Mesothelial cell of epicardium (in vitro differentiated cells): ENCODE measurements around the gene VASH2. TPM values are rescaled to one million over a fixed set of nuclear protein-coding genes. Genes with fewer than 3 reads are reported as not detected.
"Not testable (repeated sequence)": the region's sequence is repeated elsewhere in the genome, so short reads cannot be mapped to it uniquely, and the experiment has no call there.

Experiments
- DNase-seq, 2 experiments: peaks; one replicate each; pipeline ENCODE4 v3.0.0; 2021; ENCODE audit warnings: low spot score in 2 of 2; ENCODE audit not compliant: unreplicated experiment in 2 of 2
- H3K27ac Mint-ChIP-seq: 2 replicates; pipeline ENCODE4 v1.8.0; 2021; ENCODE audit warnings: mixed read lengths
- H3K27me3 Mint-ChIP-seq: 2 replicates; pipeline ENCODE4 v1.8.0; 2021; ENCODE audit warnings: low read depth, mixed read lengths
- H3K36me3 Mint-ChIP-seq: 2 replicates; pipeline ENCODE4 v1.8.0; 2021; ENCODE audit warnings: mixed read lengths
- H3K4me1 Mint-ChIP-seq: 2 replicates; pipeline ENCODE4 v1.8.0; 2021; ENCODE audit warnings: mixed read lengths
- H3K4me3 Mint-ChIP-seq: 2 replicates; pipeline ENCODE4 v1.8.0; 2021; ENCODE audit warnings: mild to moderate bottlenecking, moderate library complexity, mixed read lengths
- H3K9me3 Mint-ChIP-seq: 2 replicates; pipeline ENCODE4 v1.8.0; 2021; ENCODE audit warnings: mixed read lengths
- total RNA-seq: library from RNA; stranded (reverse); gene quantifications from 3 replicates; pipeline ENCODE4 v1.2.1, GENCODE V29; 2021
- TF ChIP-seq, protein P1 (sequence below): fragments of 200-600 bp; sonication (generic); IDR thresholded peaks from one replicate; pipeline ENCODE4 v1.5.0; 2021; ENCODE audit warnings: antibody characterized with exemption; ENCODE audit not compliant: unreplicated experiment

Gene VASH2
- total RNA-seq, 1 donor from 2014 or later = 43.6 TPM

DNA sequence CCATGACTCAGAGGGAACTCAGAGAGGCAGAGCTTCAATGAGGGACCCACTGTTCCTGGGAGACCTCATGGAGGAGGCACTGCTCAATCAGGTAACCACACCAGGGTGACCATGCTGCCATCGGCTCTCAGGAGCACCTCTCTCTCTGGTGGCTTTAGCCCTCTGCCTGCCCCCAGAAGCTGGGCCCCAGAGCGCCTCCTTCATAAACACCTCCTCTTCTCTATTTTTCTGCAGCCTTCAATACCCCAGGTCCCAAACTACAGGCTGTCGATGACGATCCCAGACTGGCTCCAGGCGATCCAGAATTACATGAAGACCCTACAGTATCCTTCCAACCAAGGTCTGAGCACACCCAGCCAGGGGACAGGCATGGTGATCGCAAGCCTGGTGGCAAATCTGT, 10.6 kb downstream of the VASH2 start:
- TF ChIP-seq, protein P1, sequence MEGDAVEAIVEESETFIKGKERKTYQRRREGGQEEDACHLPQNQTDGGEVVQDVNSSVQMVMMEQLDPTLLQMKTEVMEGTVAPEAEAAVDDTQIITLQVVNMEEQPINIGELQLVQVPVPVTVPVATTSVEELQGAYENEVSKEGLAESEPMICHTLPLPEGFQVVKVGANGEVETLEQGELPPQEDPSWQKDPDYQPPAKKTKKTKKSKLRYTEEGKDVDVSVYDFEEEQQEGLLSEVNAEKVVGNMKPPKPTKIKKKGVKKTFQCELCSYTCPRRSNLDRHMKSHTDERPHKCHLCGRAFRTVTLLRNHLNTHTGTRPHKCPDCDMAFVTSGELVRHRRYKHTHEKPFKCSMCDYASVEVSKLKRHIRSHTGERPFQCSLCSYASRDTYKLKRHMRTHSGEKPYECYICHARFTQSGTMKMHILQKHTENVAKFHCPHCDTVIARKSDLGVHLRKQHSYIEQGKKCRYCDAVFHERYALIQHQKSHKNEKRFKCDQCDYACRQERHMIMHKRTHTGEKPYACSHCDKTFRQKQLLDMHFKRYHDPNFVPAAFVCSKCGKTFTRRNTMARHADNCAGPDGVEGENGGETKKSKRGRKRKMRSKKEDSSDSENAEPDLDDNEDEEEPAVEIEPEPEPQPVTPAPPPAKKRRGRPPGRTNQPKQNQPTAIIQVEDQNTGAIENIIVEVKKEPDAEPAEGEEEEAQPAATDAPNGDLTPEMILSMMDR = no peak
- Mint-ChIP-seq H3K27me3 (no peaks in the 10 kb centered on the region), H3K36me3 (peaks cover 51% of the 10 kb centered on the region), H3K9me3 (no peaks in the 10 kb centered on the region), H3K27ac (no peak overlapping the region), H3K4me1 (no peaks in the 10 kb centered on the region), H3K4me3 (no peak overlapping the region)
- no peak for DNase-seq

DNA sequence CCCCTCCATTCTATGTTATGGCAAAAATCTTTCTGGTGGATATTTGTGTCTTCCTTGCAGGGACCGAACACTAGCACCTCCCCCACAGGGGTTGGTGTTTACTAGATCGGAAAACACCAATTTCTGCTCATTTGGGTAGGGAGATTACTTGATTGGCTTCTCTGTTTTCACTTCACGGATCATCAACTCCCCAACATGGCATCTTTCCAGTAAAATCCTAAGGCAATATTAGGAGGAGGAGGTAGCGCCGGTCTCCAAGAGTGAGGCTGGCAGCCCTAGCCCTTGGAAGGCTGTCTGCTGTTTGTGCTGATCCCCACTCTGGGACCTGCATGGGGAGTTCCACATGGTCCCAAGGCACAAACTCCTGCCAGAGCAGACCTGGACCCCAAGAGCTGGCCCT, 12.2 kb downstream of the VASH2 start:
- no peak overlapping the region for H3K4me3 Mint-ChIP-seq
- TF ChIP-seq, protein P1 = no peak
- DNase-seq = no peak
- no peaks in the 10 kb centered on the region for H3K27me3 Mint-ChIP-seq
- no peak overlapping the region for H3K27ac Mint-ChIP-seq
- H3K36me3 Mint-ChIP-seq = peaks cover 50% of the 10 kb centered on the region
- H3K9me3 Mint-ChIP-seq = no peaks in the 10 kb centered on the region
- no peaks in the 10 kb centered on the region for H3K4me1 Mint-ChIP-seq

DNA sequence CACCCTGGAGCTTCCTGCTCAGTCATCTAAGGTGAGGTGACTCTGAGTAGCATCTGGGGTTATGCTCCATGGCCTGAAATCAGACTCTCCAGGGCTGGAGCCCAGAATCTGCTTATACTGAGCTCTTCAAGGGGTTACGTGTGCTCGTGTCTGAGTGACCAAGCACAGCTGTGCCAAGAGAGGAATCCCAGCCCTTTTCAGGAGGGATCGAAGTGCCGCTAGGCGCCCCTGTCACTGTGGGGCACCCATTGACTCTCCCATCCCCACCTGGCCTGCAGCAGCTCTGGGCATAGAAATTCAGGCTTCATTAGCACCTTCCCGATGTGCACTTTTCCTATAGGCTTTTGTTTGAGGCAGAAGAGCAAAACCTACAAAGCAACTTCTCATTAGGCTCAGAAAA, 13.8 kb downstream of the VASH2 start:
- no peaks in the 10 kb centered on the region for H3K9me3 Mint-ChIP-seq
- H3K27ac Mint-ChIP-seq = no peak overlapping the region
- DNase-seq = no peak
- H3K4me1 Mint-ChIP-seq = peaks cover 9% of the 10 kb centered on the region
- H3K27me3 Mint-ChIP-seq = no peaks in the 10 kb centered on the region
- no peak overlapping the region for H3K4me3 Mint-ChIP-seq
- H3K36me3 Mint-ChIP-seq = peaks cover 57% of the 10 kb centered on the region
- TF ChIP-seq, protein P1 = no peak

DNA sequence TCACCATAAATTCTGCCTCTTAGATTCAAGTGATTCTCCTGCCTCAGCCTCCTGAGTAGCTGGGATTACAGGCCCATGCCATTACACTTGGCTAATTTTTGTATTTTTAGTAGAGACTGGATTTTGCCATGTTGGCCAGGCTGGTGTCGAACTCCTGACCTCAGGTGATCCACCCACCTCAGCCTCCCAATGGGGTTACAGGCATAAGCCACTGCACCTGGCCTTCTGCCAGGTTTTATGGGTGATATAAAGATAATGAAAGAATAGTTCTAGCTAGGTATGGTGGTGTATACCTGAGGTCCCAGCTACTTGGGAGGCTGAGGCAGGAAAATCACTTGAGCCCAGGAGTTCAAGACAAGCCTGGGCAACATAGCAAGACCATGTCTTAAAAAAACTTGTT, 14.7 kb downstream of the VASH2 start:
- peaks cover 62% of the 10 kb centered on the region for H3K36me3 Mint-ChIP-seq
- H3K9me3 Mint-ChIP-seq, H3K27me3 Mint-ChIP-seq, H3K27ac Mint-ChIP-seq, H3K4me3 Mint-ChIP-seq, DNase-seq: not testable (repeated sequence)
- peaks cover 15% of the 10 kb centered on the region for H3K4me1 Mint-ChIP-seq

DNA sequence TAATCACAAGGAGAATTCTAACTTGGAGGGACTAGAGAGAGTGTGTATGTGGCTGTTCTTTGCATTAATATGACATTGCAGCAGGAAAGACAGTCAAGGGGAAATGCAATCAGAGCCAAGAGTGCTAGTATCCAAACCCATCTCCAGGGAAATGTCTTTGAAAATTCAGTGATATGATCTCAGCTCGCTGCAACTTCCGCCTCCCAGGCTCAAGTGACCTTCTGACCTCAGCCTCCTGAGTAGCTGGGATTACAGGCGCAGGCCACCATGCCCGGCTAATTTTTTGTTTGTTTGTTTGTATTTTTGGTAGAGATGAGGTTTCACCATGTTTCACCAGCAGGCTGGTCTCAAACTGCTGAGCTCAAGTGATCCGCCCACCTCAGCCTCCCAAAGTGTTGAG, 16.3 kb downstream of the VASH2 start:
- Mint-ChIP-seq H3K36me3 (peaks cover 53% of the 10 kb centered on the region), H3K27ac (no peak overlapping the region), H3K27me3 (no peaks in the 10 kb centered on the region), H3K4me1 (peaks cover 15% of the 10 kb centered on the region), H3K9me3 (no peaks in the 10 kb centered on the region), H3K4me3 (no peak overlapping the region)
- TF ChIP-seq, protein P1 = no peak
- DNase-seq = no peak

DNA sequence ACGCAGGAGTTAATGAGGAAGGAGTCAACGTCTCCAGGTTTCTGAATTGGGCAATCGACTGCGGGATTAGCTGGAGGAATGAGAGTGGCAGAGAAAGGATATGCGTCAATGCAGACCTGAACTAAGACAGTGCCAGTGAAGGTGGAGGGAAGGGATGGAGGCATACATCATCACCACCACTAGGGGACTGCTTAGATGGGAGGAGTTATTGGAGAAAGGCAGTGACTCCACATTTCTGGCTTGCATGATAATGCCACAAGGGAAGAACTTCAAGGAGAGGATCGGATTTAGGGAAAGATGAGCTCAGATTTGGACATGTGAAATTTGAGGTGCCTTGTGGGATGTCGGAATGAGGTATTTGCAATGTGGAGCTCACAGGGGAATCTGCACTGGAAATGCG, 17.5 kb downstream of the VASH2 start:
- TF ChIP-seq, protein P1 = peak; percentile 37
- H3K4me1 Mint-ChIP-seq = peaks cover 15% of the 10 kb centered on the region
- H3K27ac Mint-ChIP-seq = peak overlapping the region; percentile 12
- DNase-seq = no peak
- no peaks in the 10 kb centered on the region for H3K27me3 Mint-ChIP-seq
- no peak overlapping the region for H3K4me3 Mint-ChIP-seq
- H3K9me3 Mint-ChIP-seq = no peaks in the 10 kb centered on the region
- H3K36me3 Mint-ChIP-seq = peaks cover 48% of the 10 kb centered on the region
